Measurements from ENCODE around the gene BCO1.

Gene BCO1

DNA sequence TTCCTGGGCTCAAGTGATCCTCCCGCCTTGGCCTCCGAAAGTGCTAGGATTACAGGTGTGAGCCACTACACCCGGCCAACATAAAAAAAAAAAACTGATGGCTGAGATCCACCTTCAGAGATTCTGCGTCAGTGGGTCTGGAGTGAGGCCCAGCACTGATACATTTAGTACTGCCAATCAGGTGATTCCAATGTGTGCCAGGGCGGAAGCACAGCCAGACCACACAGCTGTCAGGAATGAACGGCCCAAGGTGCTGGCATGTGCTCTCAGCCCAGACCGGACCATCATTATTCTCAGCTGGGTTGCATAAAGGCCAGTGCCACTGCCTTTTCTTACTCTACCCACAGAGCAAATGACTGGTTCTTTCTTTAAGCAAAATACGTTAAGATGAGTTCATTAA is 1.2 kb upstream of the BCO1 start:
- peak overlapping the region; percentile 28 for H3K4me2 ChIP-seq (ENCODE audit: low read length)
- H3K4me3 ChIP-seq (ENCODE audit: low read length): no peak overlapping the region
- peaks cover 8% of the 10 kb centered on the region for H3K27me3 ChIP-seq (ENCODE audit: control insufficient read depth, insufficient read depth, low read length)

DNA sequence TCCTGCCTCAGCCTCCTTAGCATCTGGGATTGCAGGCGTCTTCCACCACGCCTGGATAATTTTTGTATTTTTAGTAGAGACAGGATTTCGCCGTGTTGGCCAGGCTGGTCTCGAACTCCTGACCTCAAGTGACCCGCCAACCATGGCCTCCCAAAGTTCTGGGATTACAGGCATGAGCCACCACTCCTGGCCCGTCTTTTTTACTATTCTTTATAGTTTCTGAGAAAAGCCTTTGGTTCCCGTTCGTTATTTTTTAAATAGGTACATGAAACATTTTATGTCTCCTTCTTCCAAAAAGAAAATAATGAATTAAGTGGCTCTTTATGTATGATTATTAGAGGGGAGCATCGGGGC is 570 bp upstream of the BCO1 start:
- peaks cover 7% of the 10 kb centered on the region for H3K27me3 ChIP-seq (ENCODE audit: control insufficient read depth, insufficient read depth, low read length)
- no peaks in the 10 kb centered on the region for H3K9me3 ChIP-seq (replicated peaks; ENCODE audit: low read length)
- no peaks in the 10 kb centered on the region for H3K36me3 ChIP-seq (ENCODE audit: insufficient read depth, low read length)
- H3K9ac ChIP-seq (ENCODE audit: low read depth, low read length): peak overlapping the region; percentile 1
- peak overlapping the region; percentile 61 for H3K4me3 ChIP-seq (ENCODE audit: low read length)
- peaks cover 6% of the 10 kb centered on the region for H3K4me1 ChIP-seq (ENCODE audit: control insufficient read depth, insufficient read depth, low read length)
- H3K4me2 ChIP-seq (ENCODE audit: low read length): peak overlapping the region; percentile 72

More for the DNA sequence above, 1.2 kb upstream of the BCO1 start:
- H3K36me3 ChIP-seq (ENCODE audit: insufficient read depth, low read length): no peaks in the 10 kb centered on the region
- H3K4me1 ChIP-seq (ENCODE audit: control insufficient read depth, insufficient read depth, low read length): peaks cover 6% of the 10 kb centered on the region
- H3K9me3 ChIP-seq (replicated peaks; ENCODE audit: low read length): no peaks in the 10 kb centered on the region
- H3K9ac ChIP-seq (ENCODE audit: low read depth, low read length): no peak overlapping the region

DNA sequence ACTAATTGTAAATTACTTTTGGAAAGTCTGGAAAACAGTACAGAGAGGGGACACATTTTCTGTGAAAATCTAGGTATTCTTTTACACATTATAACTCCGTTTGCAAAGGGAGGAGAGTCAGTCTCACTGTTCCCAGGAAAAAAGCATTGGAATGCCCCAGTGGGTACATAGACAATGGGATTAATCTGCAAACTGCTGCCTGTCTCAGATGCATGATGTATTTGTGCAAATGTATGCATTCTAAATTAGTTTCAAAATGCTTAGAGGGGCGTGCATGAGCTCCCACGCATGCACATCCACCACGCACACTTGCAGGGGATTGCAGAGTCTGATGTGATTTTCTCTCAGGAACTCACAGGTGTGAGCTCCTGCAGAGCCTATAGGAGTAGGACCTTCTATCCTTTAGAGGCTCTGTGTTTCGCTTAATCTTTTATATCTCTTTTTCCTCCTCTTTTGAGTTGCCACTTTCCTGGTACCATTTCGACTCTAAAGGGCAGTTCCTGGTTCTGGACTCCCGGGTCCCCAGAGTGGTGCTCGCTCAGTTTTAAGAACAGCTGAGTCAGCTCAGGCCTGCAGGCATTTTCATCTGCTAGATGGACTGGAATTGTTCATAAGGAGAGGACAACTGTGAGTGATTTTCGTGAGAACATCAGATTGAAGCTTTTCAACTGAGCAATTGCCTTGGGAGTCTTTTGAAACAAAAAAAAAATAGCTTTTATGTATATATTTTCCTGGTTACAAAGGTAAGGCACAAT is 1.1 kb downstream of the BCO1 start:
- Histone ChIP-seq H3K4me2 (ENCODE audit: low read length) (no peak overlapping the region), H3K9ac (ENCODE audit: low read depth, low read length) (no peak overlapping the region), H3K27me3 (ENCODE audit: control insufficient read depth, insufficient read depth, low read length) (peaks cover 7% of the 10 kb centered on the region), H3K4me3 (ENCODE audit: low read length) (no peak overlapping the region), H3K4me1 (ENCODE audit: control insufficient read depth, insufficient read depth, low read length) (peaks cover 6% of the 10 kb centered on the region), H3K9me3 (replicated peaks; ENCODE audit: low read length) (no peaks in the 10 kb centered on the region), H3K36me3 (ENCODE audit: insufficient read depth, low read length) (no peaks in the 10 kb centered on the region)

DNA sequence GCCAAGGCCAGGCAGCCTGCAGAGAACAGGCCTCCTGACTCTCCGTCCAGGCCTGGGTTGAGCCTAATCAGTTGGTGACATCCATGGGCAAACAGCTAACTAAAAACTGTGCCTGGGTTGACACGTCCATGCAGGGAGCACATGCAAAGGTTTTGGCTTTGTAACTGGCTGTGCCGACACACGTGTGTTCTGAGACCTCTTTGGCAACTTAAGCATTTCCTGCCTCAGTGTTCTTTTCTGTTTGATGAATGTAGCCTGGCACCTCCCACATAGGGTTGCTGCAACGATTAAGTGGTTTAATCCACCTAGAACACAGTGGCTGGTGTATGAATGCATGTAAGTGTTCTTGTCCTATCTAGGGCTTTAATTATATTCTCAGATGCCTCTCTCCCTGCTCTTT is 3.2 kb downstream of the BCO1 start:
- Histone ChIP-seq H3K4me1 (ENCODE audit: control insufficient read depth, insufficient read depth, low read length) (peaks cover 6% of the 10 kb centered on the region), H3K36me3 (ENCODE audit: insufficient read depth, low read length) (no peaks in the 10 kb centered on the region), H3K9ac (ENCODE audit: low read depth, low read length) (no peak overlapping the region)

DNA sequence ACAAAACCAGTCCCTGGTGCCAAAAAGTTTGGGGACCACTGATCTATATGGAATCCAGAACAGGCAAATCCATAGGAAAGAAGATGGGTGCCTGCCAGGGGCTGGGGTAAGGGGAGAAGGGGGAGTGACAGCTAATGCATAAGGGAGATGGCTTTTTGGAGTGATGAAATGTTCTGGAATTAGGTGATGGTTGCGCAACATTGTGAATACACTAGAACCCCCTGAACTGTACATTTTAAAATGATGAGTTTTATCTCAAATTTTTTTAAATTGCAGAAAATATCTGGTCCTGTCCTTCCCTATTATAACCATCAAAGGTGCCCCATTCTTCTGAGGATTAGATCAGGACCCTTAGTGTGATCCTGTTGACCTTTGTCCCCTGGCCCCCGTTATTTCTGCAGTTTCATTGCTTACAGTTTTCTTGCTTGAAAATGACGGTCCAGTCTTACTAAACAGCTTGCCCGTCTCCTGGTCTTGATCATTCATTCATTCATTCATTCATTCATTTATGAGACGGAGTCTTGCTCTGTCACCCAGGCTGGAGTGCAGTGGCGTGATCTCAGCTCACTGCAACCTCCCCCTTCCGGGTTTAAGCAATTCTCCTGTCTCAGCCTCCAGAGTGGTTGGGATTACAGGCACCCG is 4.6 kb downstream of the BCO1 start:
- no peak overlapping the region for H3K9ac ChIP-seq (ENCODE audit: low read depth, low read length)
- H3K9me3 ChIP-seq (replicated peaks; ENCODE audit: low read length): no peaks in the 10 kb centered on the region
- no peaks in the 10 kb centered on the region for H3K4me1 ChIP-seq (ENCODE audit: control insufficient read depth, insufficient read depth, low read length)
- H3K4me2 ChIP-seq (ENCODE audit: low read length): no peak overlapping the region
- no peaks in the 10 kb centered on the region for H3K36me3 ChIP-seq (ENCODE audit: insufficient read depth, low read length)
- peaks cover 5% of the 10 kb centered on the region for H3K27me3 ChIP-seq (ENCODE audit: control insufficient read depth, insufficient read depth, low read length)
- no peak overlapping the region for H3K4me3 ChIP-seq (ENCODE audit: low read length)

More for the DNA sequence above, 3.2 kb downstream of the BCO1 start:
- Histone ChIP-seq H3K4me2 (ENCODE audit: low read length) (no peak overlapping the region), H3K4me3 (ENCODE audit: low read length) (no peak overlapping the region), H3K9me3 (replicated peaks; ENCODE audit: low read length) (no peaks in the 10 kb centered on the region), H3K27me3 (ENCODE audit: control insufficient read depth, insufficient read depth, low read length) (peaks cover 8% of the 10 kb centered on the region)

DNA sequence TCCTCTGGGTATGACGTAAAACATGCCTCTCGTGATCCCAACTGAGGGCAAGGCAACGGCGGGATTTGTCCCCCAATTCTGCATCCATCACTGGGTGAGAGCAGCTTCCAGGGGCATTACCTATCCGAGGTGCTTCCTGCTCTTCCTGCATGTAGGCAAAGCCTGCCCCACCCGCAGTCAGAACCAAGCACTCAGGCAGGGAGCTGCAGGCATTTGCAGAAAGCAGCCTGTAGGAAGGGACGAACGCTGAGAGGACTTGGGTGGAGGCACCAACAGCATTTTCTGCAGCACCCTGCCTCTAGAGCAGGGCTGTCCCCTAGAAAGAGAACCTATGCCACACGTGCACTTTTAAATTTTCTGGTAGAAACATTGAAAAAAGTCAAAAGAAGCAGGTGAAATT is 5.5 kb downstream of the BCO1 start:
- H3K4me2 ChIP-seq (ENCODE audit: low read length): no peak overlapping the region
- H3K4me3 ChIP-seq (ENCODE audit: low read length): no peak overlapping the region

DNA sequence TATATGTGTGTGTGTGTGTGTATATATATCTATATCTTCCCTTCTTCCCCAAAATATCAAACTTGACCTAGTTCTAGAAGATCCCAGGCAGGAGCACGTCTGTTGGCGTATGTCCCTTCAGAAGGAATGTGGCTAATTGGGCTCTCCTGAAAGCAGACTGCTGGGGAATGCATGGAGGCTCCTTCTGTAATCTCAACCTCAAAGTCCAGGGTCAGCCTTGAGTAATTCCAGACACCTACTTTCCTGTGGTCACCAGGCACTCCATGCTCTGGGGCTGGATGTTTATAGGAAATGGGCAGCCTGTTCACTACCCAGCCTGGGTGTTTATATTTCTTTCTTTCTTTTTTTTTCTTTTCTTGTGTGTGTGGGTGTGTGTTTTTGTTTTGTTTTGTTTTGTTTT is 13.4 kb downstream of the BCO1 start:
- H3K4me3 ChIP-seq (ENCODE audit: low read length): no peak overlapping the region
- no peaks in the 10 kb centered on the region for H3K36me3 ChIP-seq (ENCODE audit: insufficient read depth, low read length)
- no peaks in the 10 kb centered on the region for H3K27me3 ChIP-seq (ENCODE audit: control insufficient read depth, insufficient read depth, low read length)
- H3K4me1 ChIP-seq (ENCODE audit: control insufficient read depth, insufficient read depth, low read length): no peaks in the 10 kb centered on the region
- H3K9me3 ChIP-seq (replicated peaks; ENCODE audit: low read length): no peaks in the 10 kb centered on the region
- no peak overlapping the region for H3K4me2 ChIP-seq (ENCODE audit: low read length)
- H3K9ac ChIP-seq (ENCODE audit: low read depth, low read length): no peak overlapping the region

More for the DNA sequence above, 5.5 kb downstream of the BCO1 start:
- Histone ChIP-seq H3K27me3 (ENCODE audit: control insufficient read depth, insufficient read depth, low read length) (peaks cover 5% of the 10 kb centered on the region), H3K36me3 (ENCODE audit: insufficient read depth, low read length) (no peaks in the 10 kb centered on the region), H3K9ac (ENCODE audit: low read depth, low read length) (no peak overlapping the region), H3K9me3 (replicated peaks; ENCODE audit: low read length) (no peaks in the 10 kb centered on the region), H3K4me1 (ENCODE audit: control insufficient read depth, insufficient read depth, low read length) (no peaks in the 10 kb centered on the region)

DNA sequence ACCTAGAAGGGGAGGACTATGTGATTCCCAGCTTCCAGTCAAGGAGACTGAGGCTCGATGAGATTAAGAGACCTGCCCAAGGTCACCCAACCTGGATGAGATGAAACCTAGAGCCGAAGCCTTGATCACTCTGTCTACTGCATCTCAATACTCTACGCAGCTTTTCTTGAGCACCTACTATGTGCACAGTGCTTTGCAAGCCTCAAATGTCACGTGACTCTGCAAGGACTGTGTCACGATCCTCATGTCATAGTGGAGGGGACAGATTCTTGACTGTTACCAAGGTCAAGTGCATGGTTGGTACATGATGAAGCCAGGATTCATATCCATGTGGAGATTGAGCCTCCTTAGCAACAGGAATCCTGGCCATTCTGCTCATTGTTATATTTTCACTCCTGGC is 14.7 kb downstream of the BCO1 start:
- Histone ChIP-seq H3K4me3 (ENCODE audit: low read length) (no peak overlapping the region), H3K27me3 (ENCODE audit: control insufficient read depth, insufficient read depth, low read length) (no peaks in the 10 kb centered on the region), H3K4me2 (ENCODE audit: low read length) (no peak overlapping the region), H3K4me1 (ENCODE audit: control insufficient read depth, insufficient read depth, low read length) (no peaks in the 10 kb centered on the region), H3K9me3 (replicated peaks; ENCODE audit: low read length) (no peaks in the 10 kb centered on the region), H3K9ac (ENCODE audit: low read depth, low read length) (no peak overlapping the region), H3K36me3 (ENCODE audit: insufficient read depth, low read length) (no peaks in the 10 kb centered on the region)

DNA sequence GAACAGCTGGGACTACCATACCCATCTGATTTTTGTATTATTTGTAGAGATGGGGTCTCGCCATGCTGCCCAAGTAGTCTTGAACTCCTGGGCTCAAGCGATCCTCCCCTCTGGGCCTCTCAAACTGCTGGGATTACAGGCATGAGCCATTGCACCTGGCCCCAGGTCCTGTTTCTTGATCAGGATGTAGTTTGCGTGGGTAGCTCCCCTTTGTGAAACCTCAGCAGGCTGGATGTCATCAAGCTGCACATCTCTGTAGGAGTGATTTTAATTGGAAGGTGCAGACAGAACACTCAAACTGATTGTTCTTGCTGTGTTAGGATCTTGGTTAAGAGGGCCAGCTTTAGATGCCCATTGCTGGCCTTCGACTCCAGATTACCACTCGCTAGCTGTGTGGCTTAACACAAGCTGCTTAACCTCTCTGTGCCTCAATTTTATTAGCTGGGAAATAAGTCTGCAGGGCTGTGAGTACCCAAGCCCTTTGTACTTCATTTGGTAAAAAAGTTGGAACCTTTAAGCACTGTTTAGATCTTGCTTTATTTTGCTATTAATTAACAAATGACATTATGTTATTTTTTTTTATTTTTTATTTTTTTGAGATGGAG is 16.5 kb downstream of the BCO1 start:
- Histone ChIP-seq H3K4me2 (ENCODE audit: low read length) (no peak overlapping the region), H3K4me3 (ENCODE audit: low read length) (no peak overlapping the region), H3K36me3 (ENCODE audit: insufficient read depth, low read length) (no peaks in the 10 kb centered on the region), H3K27me3 (ENCODE audit: control insufficient read depth, insufficient read depth, low read length) (peaks cover 3% of the 10 kb centered on the region), H3K4me1 (ENCODE audit: control insufficient read depth, insufficient read depth, low read length) (no peaks in the 10 kb centered on the region), H3K9me3 (replicated peaks; ENCODE audit: low read length) (no peaks in the 10 kb centered on the region), H3K9ac (ENCODE audit: low read depth, low read length) (no peak overlapping the region)

DNA sequence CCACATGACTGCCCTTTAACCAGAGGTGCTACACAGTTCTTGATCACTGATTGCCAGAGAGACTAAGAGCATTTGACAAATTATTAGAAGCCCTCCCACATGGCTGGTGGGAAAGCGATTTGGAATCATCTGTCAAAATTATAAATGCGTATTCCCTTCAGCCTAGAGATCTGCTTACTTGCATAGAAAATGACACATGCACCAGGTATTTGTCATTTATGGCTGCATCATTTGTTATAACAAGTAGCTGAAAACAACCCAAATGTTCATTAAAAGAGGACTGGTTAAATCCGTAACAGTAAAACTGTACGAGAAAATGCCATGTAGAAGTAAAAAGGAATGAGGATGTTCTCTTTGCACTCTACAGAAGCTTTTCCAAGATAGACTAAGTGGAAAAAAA is 21.4 kb downstream of the BCO1 start:
- Histone ChIP-seq H3K4me2 (ENCODE audit: low read length) (no peak overlapping the region), H3K9ac (ENCODE audit: low read depth, low read length) (no peak overlapping the region), H3K36me3 (ENCODE audit: insufficient read depth, low read length) (no peaks in the 10 kb centered on the region), H3K9me3 (replicated peaks; ENCODE audit: low read length) (no peaks in the 10 kb centered on the region), H3K4me3 (ENCODE audit: low read length) (no peak overlapping the region), H3K4me1 (ENCODE audit: control insufficient read depth, insufficient read depth, low read length) (no peaks in the 10 kb centered on the region), H3K27me3 (ENCODE audit: control insufficient read depth, insufficient read depth, low read length) (peaks cover 7% of the 10 kb centered on the region)

DNA sequence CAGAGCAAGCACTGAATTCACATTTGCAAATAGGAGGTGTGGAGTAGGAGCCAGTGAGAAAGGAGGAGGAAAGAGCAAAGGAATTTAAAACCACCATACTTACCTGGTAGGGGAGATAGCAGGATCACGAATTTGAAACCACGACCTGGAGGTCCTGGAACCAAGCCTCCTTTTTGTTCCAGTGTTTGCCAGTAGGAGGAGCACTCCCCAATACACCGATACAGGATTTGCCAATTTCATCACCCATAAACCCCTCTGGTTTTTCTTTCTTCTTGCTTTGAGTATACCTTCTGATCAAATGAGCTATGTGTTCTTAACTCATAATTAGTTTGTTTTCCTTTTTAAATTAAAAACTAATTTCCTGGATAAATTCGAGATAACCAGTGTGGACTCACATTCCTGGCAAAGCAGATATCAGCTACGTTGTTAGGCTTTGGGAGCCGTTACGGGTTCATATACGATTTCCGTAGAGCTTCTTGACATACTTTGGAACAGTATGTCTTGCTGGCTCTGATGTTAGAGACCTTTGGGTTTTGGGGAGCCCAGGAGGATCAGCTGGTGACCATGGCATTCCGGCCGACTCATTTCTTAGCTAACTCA is 22.7 kb downstream of the BCO1 start:
- Histone ChIP-seq H3K4me1 (ENCODE audit: control insufficient read depth, insufficient read depth, low read length) (no peaks in the 10 kb centered on the region), H3K9ac (ENCODE audit: low read depth, low read length) (no peak overlapping the region), H3K4me2 (ENCODE audit: low read length) (no peak overlapping the region), H3K4me3 (ENCODE audit: low read length) (no peak overlapping the region), H3K27me3 (ENCODE audit: control insufficient read depth, insufficient read depth, low read length) (peaks cover 7% of the 10 kb centered on the region), H3K36me3 (ENCODE audit: insufficient read depth, low read length) (no peaks in the 10 kb centered on the region), H3K9me3 (replicated peaks; ENCODE audit: low read length) (no peaks in the 10 kb centered on the region)
